ENCODE measurements around the gene CACNA1G.

DNA sequence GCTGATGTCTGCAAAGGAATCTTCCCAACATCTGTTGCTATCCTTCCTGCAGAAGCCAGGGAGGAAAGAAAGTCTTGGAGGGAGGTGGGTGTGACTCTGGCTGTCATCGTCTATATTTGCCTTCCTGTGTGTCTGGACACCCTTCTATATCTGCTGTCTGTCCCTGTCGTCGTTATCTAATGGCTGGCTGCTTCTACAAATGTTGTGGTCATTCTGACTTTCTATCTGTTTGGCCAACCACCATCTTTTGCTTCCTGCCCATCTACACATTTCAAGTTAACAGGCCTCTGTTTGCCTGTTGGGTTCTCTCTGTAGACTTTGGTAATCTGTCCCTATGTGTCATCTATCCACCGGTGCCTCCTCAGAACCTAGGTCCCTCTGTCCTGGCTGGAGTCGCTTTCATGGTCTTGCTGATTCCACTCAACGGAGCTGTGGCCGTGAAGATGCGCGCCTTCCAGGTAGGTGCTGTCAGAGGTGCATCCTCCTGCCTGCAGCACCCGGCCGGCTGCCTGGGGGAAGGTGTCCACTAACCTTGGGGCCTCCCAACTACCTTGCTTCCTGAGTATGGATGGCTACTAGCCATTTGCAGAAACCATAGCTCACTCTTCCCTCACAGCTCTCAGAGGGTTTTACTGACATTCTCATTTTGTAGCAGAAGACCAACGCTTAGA is 104.4 kb downstream of the CACNA1G start:
- no peak for TF ChIP-seq RAD21 (conservative IDR thresholded peaks at IDR 0.05)
- TF ChIP-seq, protein P1, sequence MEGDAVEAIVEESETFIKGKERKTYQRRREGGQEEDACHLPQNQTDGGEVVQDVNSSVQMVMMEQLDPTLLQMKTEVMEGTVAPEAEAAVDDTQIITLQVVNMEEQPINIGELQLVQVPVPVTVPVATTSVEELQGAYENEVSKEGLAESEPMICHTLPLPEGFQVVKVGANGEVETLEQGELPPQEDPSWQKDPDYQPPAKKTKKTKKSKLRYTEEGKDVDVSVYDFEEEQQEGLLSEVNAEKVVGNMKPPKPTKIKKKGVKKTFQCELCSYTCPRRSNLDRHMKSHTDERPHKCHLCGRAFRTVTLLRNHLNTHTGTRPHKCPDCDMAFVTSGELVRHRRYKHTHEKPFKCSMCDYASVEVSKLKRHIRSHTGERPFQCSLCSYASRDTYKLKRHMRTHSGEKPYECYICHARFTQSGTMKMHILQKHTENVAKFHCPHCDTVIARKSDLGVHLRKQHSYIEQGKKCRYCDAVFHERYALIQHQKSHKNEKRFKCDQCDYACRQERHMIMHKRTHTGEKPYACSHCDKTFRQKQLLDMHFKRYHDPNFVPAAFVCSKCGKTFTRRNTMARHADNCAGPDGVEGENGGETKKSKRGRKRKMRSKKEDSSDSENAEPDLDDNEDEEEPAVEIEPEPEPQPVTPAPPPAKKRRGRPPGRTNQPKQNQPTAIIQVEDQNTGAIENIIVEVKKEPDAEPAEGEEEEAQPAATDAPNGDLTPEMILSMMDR (IDR thresholded peaks at IDR 0.05; ENCODE audit: poor library complexity, severe bottlenecking): no peak
- no peak for TF ChIP-seq EZH2 (IDR thresholded peaks at IDR 0.05; ENCODE audit: borderline replicate concordance, insufficient read depth, low read length, poor library complexity, severe bottlenecking)
- no peak for TF ChIP-seq TAF1 (IDR thresholded peaks at IDR 0.05; ENCODE audit: low read depth)
- no peak for TF ChIP-seq MXI1 (conservative IDR thresholded peaks at IDR 0.05; ENCODE audit: poor library complexity, severe bottlenecking)
- TF ChIP-seq POLR2AphosphoS5 (IDR thresholded peaks at IDR 0.05): no peak
- TF ChIP-seq SMC3 (conservative IDR thresholded peaks at IDR 0.05; ENCODE audit: poor library complexity): no peak

All from neural cell (in vitro differentiated cells).